HepG2 (cell line): ENCODE measurements around the gene CDT1. TPM values are rescaled to one million over a fixed set of nuclear protein-coding genes. Genes with fewer than 3 reads are reported as not detected.

Experiments
- DZIP1 ChIP-seq: sonication (generic); formaldehyde crosslinking; IDR thresholded peaks from 2 replicates; pipeline ENCODE4 v1.5.0; 2020; ENCODE audit warnings: mild to moderate bottlenecking, missing genetic modification reagents
- HDAC1 ChIP-seq: sonication (generic); formaldehyde crosslinking; IDR thresholded peaks from 2 replicates; pipeline ENCODE4 v1.5.1; 2020; ENCODE audit warnings: mild to moderate bottlenecking, missing genetic modification reagents
- HINFP ChIP-seq: sonication (generic); formaldehyde crosslinking; IDR thresholded peaks from 2 replicates; pipeline ENCODE4 v1.4.0; 2020; ENCODE audit warnings: low read depth, mild to moderate bottlenecking, missing genetic modification reagents
- KDM2A ChIP-seq: sonication (generic); formaldehyde crosslinking; IDR thresholded peaks from 2 replicates; pipeline ENCODE4 v1.4.0; 2020; ENCODE audit warnings: low read depth, missing genetic modification reagents, borderline replicate concordance
- MEIS1 ChIP-seq: sonication (generic); formaldehyde crosslinking; IDR thresholded peaks from 2 replicates; pipeline ENCODE4 v1.9.0; 2021; ENCODE audit warnings: mild to moderate bottlenecking, missing genetic modification reagents, moderate library complexity, borderline replicate concordance
- NCOA2 ChIP-seq: sonication (generic); formaldehyde crosslinking; IDR thresholded peaks from 2 replicates; pipeline ENCODE4 v1.8.0; 2022; ENCODE audit warnings: inconsistent platforms
- NFKBIZ ChIP-seq: IDR thresholded peaks from 2 replicates; pipeline ENCODE4 v1.6.1; 2018; ENCODE audit warnings: missing genetic modification reagents, missing compliant biosample characterization
- NR2F1 ChIP-seq, 2 experiments: fragments of 450-650 bp in 1 of 2; formaldehyde crosslinking in 1 of 2; IDR thresholded peaks; 2 replicates each; pipeline versions ENCODE4 v1.5.0 to v1.6.1; 2016 to 2020; ENCODE audit warnings: mild to moderate bottlenecking in 1 of 2, missing compliant biosample characterization in 1 of 2, missing genetic modification reagents in 1 of 2, moderate library complexity in 1 of 2
- PAX8 ChIP-seq: sonication (generic); formaldehyde crosslinking; IDR thresholded peaks from 2 replicates; pipeline ENCODE4 v1.8.0; 2022; ENCODE audit warnings: mild to moderate bottlenecking, missing genetic modification reagents, borderline replicate concordance
- POLR2AphosphoS5 ChIP-seq: IDR thresholded peaks from 2 replicates; pipeline ENCODE4 v1.6.1; 2012; ENCODE audit warnings: low read depth, low read length
- PRDM10 ChIP-seq: sonication (generic); formaldehyde crosslinking; IDR thresholded peaks from 2 replicates; pipeline ENCODE4 v1.4.0; 2020; ENCODE audit warnings: low read depth, missing genetic modification reagents
- RXRA ChIP-seq: sonication (generic); formaldehyde crosslinking; IDR thresholded peaks from 2 replicates; pipeline ENCODE4 v1.5.1; 2020; ENCODE audit warnings: missing genetic modification reagents
- SRSF1 ChIP-seq: fragments of 200-400 bp; formaldehyde crosslinking; optimal IDR thresholded peaks from 2 replicates; pipeline ENCODE3; 2017; ENCODE audit warnings: mild to moderate bottlenecking, low read depth, low read length, moderate library complexity
- ZIK1 ChIP-seq: sonication (generic); formaldehyde crosslinking; IDR thresholded peaks from 2 replicates; pipeline ENCODE4 v1.5.0; 2020; ENCODE audit warnings: mild to moderate bottlenecking, low read depth, missing genetic modification reagents, borderline replicate concordance
- ZMYM4 ChIP-seq: sonication (generic); formaldehyde crosslinking; IDR thresholded peaks from 2 replicates; pipeline ENCODE4 v1.8.1; 2023; ENCODE audit warnings: mild to moderate bottlenecking, missing genetic modification reagents
- ZNF691 ChIP-seq: sonication (generic); formaldehyde crosslinking; IDR thresholded peaks from 2 replicates; pipeline ENCODE4 v1.4.0; 2020; ENCODE audit warnings: missing genetic modification reagents, low read depth, mild to moderate bottlenecking, borderline replicate concordance
- polyA plus RNA-seq, 8 experiments: library from polyadenylated mRNA; depleted of rRNA in 3 of 8; stranded (reverse) in 7 of 8; unstranded in 1 of 8; fragments of >200 nt; fragmentation: Illumina TruSeq in 4 of 8; extraction: Trizol in 4 of 8; gene quantifications; 2 replicates each; pipeline versions ENCODE4 v1.2.1 to v1.2.3, GENCODE V29; 2011 to 2016; ENCODE audit warnings: low read depth in 4 of 8, missing spikeins in 1 of 8, mixed read lengths in 1 of 8; ENCODE audit not compliant: insufficient read depth in 1 of 8
- total RNA-seq, 5 experiments: library from RNA; depleted of rRNA; stranded (reverse); fragments of >200 nt; fragmentation: Illumina TruSeq; extraction: Trizol; gene quantifications; 2 replicates each; pipeline ENCODE4 v1.2.3, GENCODE V29; 2016; ENCODE audit warnings: low read depth in 1 of 5

The CDT1 gene
- total and polyA plus RNA-seq, 2 of the 13 experiments (the other 11 are each of a cell fraction or from before 2014, with no cell fraction given), result 23.1 to 23.8 TPM

GRCh38 chr16:88793251-88793954 lies 10.2 kb upstream of the CDT1 start (continued):
- peak; percentile 89 for TF ChIP-seq PRDM10 (CRISPR knock-in tag)
- peak; percentile 53; the same call in 1 of the 2 replicates for TF ChIP-seq RXRA (CRISPR knock-in tag)
- peak in 1 of 2 experiments; percentile 45; a peak in 1 of 4 replicates for TF ChIP-seq NR2F1 (CRISPR knock-in tag; IDR thresholded peaks at IDR 0.05)
- no peak for TF ChIP-seq NFKBIZ (CRISPR knock-in tag)
- peak; percentile 54; the same call in 1 of the 2 replicates for TF ChIP-seq ZMYM4
- TF ChIP-seq SRSF1, result peak; percentile 72
- peak; percentile 55; the same call in 1 of the 2 replicates for TF ChIP-seq NCOA2
- TF ChIP-seq ZNF691, result no peak
- TF ChIP-seq POLR2AphosphoS5, result 0 out of 2 replicates have a peak, but pooled peaks have one; percentile 24
- TF ChIP-seq ZIK1 (CRISPR knock-in tag), result no peak; the same call in 1 of the 2 replicates
- TF ChIP-seq PAX8 (CRISPR knock-in tag), result no peak
- TF ChIP-seq HINFP, result no peak
- TF ChIP-seq KDM2A (CRISPR knock-in tag), result 0 out of 2 replicates have a peak, but pooled peaks have one; percentile 26
- TF ChIP-seq HDAC1 (CRISPR knock-in tag), result peak; percentile 87
- peak; percentile 38; the same call in 1 of the 2 replicates for TF ChIP-seq DZIP1 (CRISPR knock-in tag)
- 0 out of 2 replicates have a peak, but pooled peaks have one; percentile 15 for TF ChIP-seq MEIS1 (CRISPR knock-in tag)
